ENCODE measurements around the gene ATP8B1. TPM values are rescaled to one million over a fixed set of nuclear protein-coding genes. Genes with fewer than 3 reads are reported as not detected.

ATP8B1 gene
- total and polyA plus RNA-seq, 2 experiments from 2014 or later, result 1.7 to 3.0 TPM

DNA sequence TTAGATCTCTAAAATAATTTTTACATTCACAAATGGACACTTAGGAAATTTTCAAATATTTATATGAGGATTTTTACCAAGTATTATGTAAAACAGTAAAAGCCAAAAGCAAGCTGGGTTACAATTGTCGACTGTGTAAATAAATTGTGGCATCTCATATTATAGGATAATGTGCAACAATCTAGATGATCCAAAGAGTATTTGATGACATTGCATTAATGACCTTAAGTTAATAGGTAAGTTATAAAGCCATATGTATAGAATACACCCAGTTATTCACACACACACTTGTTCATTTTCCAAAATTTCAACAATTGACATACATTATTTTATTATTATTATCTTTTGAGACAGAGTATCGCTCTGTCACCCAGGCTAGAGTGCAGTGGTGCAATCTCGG lies 69.3 kb downstream of the ATP8B1 start:
- H3K4me1 Mint-ChIP-seq, result no peaks in the 10 kb centered on the region
- H3K27ac Mint-ChIP-seq, result no peak overlapping the region
- Histone ChIP-seq H3K36me3 (ENCODE audit: insufficient read depth) (no peaks in the 10 kb centered on the region), H2AFZ (no peak overlapping the region), H3K4me2 (no peak overlapping the region), H4K20me1 (replicated peaks; ENCODE audit: insufficient read depth) (no peaks in the 10 kb centered on the region), H3F3A (replicated peaks; ENCODE audit: low read depth) (no peaks in the 10 kb centered on the region), H3K79me2 (replicated peaks; ENCODE audit: insufficient read depth) (no peaks in the 10 kb centered on the region), H3K4me3 (no peak overlapping the region), H3K9me2 (ENCODE audit: insufficient read depth) (no peaks in the 10 kb centered on the region), H3K4me1 (ENCODE audit: insufficient read depth) (no peaks in the 10 kb centered on the region), H3K27me3 (ENCODE audit: insufficient read depth) (no peaks in the 10 kb centered on the region), H3K27ac (ENCODE audit: low read depth) (no peak overlapping the region)
- no peaks in the 10 kb centered on the region for H3K27me3 Mint-ChIP-seq (ENCODE audit: insufficient read depth, low read depth, poor library complexity)
- TF ChIP-seq NANOG (IDR thresholded peaks at IDR 0.05; ENCODE audit: borderline replicate concordance), result no peak
- no peak for TF ChIP-seq STAT1 (IDR thresholded peaks at IDR 0.05; ENCODE audit: unreplicated experiment)
- TF ChIP-seq EZH2phosphoT487 (IDR thresholded peaks at IDR 0.05; ENCODE audit: unreplicated experiment), result no peak
- no peak for TF ChIP-seq ZNF331 (CRISPR knock-in tag; IDR thresholded peaks at IDR 0.05; ENCODE audit: low read depth)
- TF ChIP-seq POLR2AphosphoS5 (IDR thresholded peaks at IDR 0.05; ENCODE audit: low read depth), result no peak
- no peak for TF ChIP-seq JUNB (IDR thresholded peaks at IDR 0.05; ENCODE audit: unreplicated experiment)
- no peak for TF ChIP-seq CTCF (conservative IDR thresholded peaks at IDR 0.05; ENCODE audit: low read depth in 2 of 2)
- TF ChIP-seq EZH2 (IDR thresholded peaks at IDR 0.05; ENCODE audit: low read depth, unreplicated experiment), result no peak
- TF ChIP-seq, protein P1, sequence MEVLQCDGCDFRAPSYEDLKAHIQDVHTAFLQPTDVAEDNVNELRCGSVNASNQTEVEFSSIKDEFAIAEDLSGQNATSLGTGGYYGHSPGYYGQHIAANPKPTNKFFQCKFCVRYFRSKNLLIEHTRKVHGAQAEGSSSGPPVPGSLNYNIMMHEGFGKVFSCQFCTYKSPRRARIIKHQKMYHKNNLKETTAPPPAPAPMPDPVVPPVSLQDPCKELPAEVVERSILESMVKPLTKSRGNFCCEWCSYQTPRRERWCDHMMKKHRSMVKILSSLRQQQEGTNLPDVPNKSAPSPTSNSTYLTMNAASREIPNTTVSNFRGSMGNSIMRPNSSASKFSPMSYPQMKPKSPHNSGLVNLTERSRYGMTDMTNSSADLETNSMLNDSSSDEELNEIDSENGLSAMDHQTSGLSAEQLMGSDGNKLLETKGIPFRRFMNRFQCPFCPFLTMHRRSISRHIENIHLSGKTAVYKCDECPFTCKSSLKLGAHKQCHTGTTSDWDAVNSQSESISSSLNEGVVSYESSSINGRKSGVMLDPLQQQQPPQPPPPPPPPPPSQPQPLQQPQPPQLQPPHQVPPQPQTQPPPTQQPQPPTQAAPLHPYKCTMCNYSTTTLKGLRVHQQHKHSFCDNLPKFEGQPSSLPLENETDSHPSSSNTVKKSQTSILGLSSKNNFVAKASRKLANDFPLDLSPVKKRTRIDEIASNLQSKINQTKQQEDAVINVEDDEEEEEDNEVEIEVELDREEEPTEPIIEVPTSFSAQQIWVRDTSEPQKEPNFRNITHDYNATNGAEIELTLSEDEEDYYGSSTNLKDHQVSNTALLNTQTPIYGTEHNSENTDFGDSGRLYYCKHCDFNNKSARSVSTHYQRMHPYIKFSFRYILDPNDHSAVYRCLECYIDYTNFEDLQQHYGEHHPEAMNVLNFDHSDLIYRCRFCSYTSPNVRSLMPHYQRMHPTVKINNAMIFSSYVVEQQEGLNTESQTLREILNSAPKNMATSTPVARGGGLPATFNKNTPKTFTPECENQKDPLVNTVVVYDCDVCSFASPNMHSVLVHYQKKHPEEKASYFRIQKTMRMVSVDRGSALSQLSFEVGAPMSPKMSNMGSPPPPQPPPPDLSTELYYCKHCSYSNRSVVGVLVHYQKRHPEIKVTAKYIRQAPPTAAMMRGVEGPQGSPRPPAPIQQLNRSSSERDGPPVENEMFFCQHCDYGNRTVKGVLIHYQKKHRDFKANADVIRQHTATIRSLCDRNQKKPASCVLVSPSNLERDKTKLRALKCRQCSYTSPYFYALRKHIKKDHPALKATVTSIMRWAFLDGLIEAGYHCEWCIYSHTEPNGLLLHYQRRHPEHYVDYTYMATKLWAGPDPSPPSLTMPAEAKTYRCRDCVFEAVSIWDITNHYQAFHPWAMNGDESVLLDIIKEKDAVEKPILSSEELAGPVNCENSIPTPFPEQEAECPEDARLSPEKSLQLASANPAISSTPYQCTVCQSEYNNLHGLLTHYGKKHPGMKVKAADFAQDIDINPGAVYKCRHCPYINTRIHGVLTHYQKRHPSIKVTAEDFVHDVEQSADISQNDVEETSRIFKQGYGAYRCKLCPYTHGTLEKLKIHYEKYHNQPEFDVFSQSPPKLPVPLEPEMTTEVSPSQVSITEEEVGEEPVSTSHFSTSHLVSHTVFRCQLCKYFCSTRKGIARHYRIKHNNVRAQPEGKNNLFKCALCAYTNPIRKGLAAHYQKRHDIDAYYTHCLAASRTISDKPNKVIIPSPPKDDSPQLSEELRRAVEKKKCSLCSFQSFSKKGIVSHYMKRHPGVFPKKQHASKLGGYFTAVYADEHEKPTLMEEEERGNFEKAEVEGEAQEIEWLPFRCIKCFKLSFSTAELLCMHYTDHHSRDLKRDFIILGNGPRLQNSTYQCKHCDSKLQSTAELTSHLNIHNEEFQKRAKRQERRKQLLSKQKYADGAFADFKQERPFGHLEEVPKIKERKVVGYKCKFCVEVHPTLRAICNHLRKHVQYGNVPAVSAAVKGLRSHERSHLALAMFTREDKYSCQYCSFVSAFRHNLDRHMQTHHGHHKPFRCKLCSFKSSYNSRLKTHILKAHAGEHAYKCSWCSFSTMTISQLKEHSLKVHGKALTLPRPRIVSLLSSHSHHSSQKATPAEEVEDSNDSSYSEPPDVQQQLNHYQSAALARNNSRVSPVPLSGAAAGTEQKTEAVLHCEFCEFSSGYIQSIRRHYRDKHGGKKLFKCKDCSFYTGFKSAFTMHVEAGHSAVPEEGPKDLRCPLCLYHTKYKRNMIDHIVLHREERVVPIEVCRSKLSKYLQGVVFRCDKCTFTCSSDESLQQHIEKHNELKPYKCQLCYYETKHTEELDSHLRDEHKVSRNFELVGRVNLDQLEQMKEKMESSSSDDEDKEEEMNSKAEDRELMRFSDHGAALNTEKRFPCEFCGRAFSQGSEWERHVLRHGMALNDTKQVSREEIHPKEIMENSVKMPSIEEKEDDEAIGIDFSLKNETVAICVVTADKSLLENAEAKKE (CRISPR knock-in tag; IDR thresholded peaks at IDR 0.05), result no peak
- TF ChIP-seq CREB1 (CRISPR knock-in tag; IDR thresholded peaks at IDR 0.05; ENCODE audit: low read depth), result no peak
- TF ChIP-seq REST (IDR thresholded peaks at IDR 0.05; ENCODE audit: unreplicated experiment), result no peak
- TF ChIP-seq ZNF114 (CRISPR knock-in tag; IDR thresholded peaks at IDR 0.05), result no peak
- no peak for TF ChIP-seq ETS1 (IDR thresholded peaks at IDR 0.05)
- no peak overlapping the region for H3K4me3 Mint-ChIP-seq
- DNase-seq (ENCODE audit: low spot score) (no peak), ATAC-seq (no peak)
- no peaks in the 10 kb centered on the region; the same call in 2 of the 3 replicates for H3K9me3 Mint-ChIP-seq
- no peaks in the 10 kb centered on the region for H3K36me3 Mint-ChIP-seq (ENCODE audit: low read depth)
